WI38 (cell line): ENCODE results near the gene ATP11A.

Experiments used
- H3K4me3 ChIP-seq: 2 replicates; pipeline ENCODE4 v1.5.1; 2011; ENCODE audit warnings: low read depth, mild to moderate bottlenecking, control low read depth, low read length
- CTCF ChIP-seq: IDR thresholded peaks from 2 replicates; pipeline ENCODE4 v1.5.1; 2012; ENCODE audit warnings: low read depth, mild to moderate bottlenecking, control low read depth, low read length

Gene ATP11A

DNA sequence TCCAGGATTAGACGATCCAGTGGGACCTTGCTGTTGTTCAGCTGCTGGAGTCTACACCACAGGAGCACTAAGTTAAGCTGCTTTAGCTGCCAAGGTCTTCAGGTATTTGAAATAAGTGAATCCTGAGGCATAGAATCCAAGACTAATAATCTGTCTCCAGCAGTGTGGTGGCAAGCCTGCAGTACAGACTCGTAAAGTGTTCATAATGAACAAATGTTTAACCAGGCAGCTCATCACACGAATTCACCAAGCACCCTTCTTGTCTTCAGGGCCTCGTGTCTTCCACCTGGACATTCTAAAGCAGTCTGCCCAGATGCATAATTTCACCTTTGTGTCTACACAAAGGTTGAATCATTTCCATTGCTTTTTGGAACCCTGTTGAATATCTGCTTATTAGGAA is 5.3 kb downstream of the ATP11A start:
- no peak overlapping the region for H3K4me3 ChIP-seq
- no peak for TF ChIP-seq CTCF

DNA sequence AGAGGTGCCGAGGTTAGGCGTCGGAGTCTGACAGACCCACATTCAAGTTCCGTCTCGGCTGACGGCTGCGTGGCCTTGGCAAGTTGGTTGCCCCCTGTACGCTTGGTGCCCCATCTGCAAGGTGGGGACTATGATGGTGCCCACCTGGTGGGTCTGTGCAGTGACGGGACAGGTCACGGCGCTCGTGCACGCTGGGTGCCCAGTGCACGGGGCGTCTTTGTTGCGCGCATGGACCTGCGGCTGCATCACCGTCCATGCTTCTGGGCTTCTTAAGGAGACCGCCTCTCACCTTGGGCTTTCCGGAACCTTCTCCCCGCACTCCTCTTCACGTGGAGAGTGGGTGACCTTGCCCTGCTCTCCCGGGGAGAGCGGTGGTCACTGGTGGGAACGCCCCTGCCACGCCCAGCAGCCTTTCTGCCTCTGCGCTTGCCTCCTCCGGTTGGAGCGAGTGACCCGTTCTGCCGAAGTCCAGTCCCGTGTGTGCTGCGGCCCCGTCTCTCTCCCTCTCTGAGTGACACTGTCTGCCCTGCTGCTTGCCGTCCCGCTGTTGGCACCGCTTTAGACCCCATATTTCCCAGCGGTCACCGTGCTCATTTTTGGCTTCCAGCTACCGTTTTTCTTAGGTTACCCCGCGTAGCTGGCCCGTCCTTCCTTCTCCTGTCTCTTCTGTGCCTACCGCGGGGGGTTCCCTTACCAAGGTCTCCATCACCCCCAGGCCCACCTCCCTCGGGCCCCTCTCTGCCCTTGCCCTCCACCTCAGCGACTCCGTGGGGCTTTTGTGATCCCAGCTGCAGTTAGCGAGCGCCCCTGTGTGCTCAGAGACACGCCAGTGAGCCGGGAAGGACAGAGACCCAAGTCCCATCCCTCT is 6.4 kb downstream of the ATP11A start:
- no peak overlapping the region for H3K4me3 ChIP-seq
- TF ChIP-seq CTCF, result no peak

GRCh38 chr13:112696869-112697465 is 7.1 kb downstream of the ATP11A start:
- no peak overlapping the region for H3K4me3 ChIP-seq
- no peak for TF ChIP-seq CTCF

DNA sequence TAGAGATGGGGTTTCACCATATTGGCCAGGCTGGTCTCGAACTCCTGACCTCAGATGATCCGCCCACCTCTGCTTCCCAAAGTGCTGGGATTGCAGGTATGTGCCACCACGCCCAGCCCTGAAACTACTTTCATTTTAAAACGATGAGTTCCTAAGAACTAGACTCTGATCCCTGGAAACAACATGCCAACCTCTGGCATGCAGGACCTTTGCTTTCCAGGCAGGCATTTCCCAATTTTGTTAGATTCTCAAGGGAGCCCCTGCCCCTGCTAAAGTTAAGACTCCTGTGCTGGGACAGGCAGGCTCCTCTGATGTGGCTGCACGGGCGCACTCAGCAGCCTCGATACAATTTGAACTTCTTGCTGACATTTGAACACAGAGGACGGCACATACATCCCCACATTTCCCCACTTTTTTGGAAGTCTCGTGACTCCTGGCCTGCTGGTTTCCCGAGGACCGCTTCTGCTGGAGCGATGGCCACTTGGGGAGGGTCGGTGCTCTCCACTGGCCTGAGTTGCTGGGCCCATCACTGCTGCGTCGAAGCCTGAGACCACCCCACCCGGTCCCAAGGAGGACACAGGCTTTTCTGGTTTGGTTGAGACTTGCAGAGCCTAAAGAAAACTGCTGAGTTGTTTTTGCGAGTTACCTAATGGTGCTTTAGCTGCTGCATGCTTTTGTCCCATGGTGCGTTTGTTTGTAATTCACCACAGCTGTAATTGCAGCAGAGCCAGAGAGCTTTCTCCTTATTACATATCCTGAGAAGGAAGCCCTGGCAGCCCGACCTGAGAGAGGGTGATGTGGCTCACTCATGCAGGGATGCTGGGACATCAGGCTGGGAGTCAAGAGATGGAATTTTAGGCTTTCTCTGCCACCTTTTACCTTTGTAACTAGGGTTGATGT is 8.2 kb downstream of the ATP11A start:
- TF ChIP-seq CTCF, result no peak
- H3K4me3 ChIP-seq, result no peak overlapping the region

DNA sequence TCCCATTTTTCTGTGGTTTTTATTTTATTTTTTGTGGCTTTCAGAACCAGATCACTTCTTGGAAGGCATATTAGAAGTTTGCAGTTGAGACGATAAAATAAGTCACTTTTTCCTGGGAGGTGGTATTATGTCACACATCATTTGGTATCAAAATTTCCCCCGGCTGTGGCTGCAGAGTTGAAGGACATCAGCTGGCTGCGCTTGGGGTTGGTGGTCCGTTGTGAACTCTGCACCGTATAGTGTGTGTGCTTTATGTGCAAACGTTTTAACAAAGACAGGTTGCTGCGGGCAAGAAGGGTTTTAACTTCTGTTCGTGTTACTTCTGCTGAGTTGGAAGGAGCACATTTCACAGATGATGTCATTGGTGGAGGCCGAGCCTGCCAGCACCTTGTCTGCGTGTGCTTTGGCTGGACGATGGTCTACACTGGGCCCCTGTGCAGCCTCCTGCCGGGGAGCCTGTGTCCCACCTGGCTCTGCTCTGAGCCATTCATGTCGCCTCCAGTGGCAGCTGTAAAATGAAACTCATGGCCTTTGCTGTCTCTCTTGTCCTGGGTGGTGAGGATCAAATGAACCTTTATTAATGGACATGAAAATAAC is 9.6 kb downstream of the ATP11A start:
- H3K4me3 ChIP-seq, result no peak overlapping the region
- no peak for TF ChIP-seq CTCF

GRCh38 chr13:112700291-112701060 is 10.6 kb downstream of the ATP11A start:
- no peak overlapping the region for H3K4me3 ChIP-seq
- TF ChIP-seq CTCF, result no peak
